ENCODE measurements around the gene SDHAF1.
"Not testable (repeated sequence)": the region's sequence is repeated elsewhere in the genome, so short reads cannot be mapped to it uniquely, and the experiment has no call there.

Gene SDHAF1

GRCh38 chr19:36032251-36033104 lies 37.5 kb downstream of the SDHAF1 start, which contains the start of gene CLIP3:
CLIP3 (minus strand) TSS chr19:36032873; CDS start chr19:36032357, 516 bp downstream.
- Mint-ChIP-seq H3K9me3 (no peaks in the 10 kb centered on the region), H3K27me3 (no peaks in the 10 kb centered on the region), H3K27ac (ENCODE audit: low read depth) (peak within 1 kb of the TSS; percentile 72), H3K4me3 (peak within 1 kb of the TSS; percentile 5), H3K4me1 (peaks cover 29% of the 10 kb centered on the region), H3K36me3 (ENCODE audit: insufficient read depth) (peaks cover 2% of the 10 kb centered on the region)
- DNase-seq (ENCODE audit: low spot score in 2 of 2) (no peak), ATAC-seq (replicated peaks; ENCODE audit: extremely low read depth, poor library complexity, severe bottlenecking) (no peak)

- no peaks in the 10 kb centered on the region for H3K9me3 Mint-ChIP-seq
- H3K27me3 Mint-ChIP-seq, result no peaks in the 10 kb centered on the region
- no peak overlapping the region for H3K4me3 Mint-ChIP-seq
- peaks cover 4% of the 10 kb centered on the region for H3K36me3 Mint-ChIP-seq (ENCODE audit: insufficient read depth)
- DNase-seq (ENCODE audit: low spot score in 2 of 2) (no peak), ATAC-seq (replicated peaks; ENCODE audit: extremely low read depth, poor library complexity, severe bottlenecking) (no peak)
- peaks cover 15% of the 10 kb centered on the region for H3K4me1 Mint-ChIP-seq
- no peak overlapping the region for H3K27ac Mint-ChIP-seq (ENCODE audit: low read depth)
Observed at GRCh38 chr19:36040495-36040894, 45.5 kb downstream of the SDHAF1 start.

DNA sequence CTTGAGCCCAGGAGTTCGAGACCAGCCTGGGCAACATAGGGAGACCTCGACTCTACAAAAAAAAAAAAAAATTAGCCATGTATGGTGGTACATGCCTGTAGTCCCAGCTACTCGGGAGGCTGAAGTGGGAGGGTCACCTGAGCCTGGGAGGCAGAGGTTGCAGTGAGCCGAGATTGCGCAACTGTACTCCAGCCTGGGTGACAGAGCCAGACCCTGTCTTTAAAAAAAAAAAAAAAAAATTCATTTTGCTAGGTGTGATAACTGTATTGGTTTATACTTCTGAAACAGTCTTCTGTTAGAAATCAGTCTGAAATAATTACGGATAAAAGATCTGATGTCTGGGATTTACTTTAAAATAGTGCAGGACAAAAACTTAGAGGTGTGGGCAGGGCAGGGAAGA lies 46.1 kb downstream of the SDHAF1 start:
- not testable (repeated sequence) for H3K27me3 Mint-ChIP-seq; H3K4me3 Mint-ChIP-seq; H3K4me1 Mint-ChIP-seq; ATAC-seq (replicated peaks; ENCODE audit: extremely low read depth, poor library complexity, severe bottlenecking); H3K36me3 Mint-ChIP-seq (ENCODE audit: insufficient read depth); H3K9me3 Mint-ChIP-seq; H3K27ac Mint-ChIP-seq (ENCODE audit: low read depth); DNase-seq (ENCODE audit: low spot score in 2 of 2)

DNA sequence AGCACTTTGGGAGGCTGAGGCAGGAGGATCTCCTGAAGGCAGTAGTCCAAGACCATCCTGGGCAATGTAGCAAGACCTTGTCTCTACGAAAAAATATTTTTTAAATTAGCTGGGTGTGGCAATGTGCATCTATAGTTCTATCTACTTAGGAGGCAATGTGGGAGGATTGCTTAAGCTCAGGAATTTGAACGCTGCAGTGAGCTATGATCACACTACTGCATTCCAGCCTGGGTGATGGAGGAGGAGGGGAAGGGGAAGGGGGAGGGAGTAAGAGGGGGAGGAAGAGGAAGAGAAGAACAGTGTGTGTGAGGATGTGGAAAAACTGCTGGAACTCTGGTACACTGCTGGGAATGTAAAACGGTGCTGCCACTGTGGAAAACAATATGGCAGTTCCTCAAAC lies 46.8 kb downstream of the SDHAF1 start:
- H3K27ac Mint-ChIP-seq (ENCODE audit: low read depth), result no peak overlapping the region
- peaks cover 4% of the 10 kb centered on the region for H3K36me3 Mint-ChIP-seq (ENCODE audit: insufficient read depth)
- no peaks in the 10 kb centered on the region for H3K9me3 Mint-ChIP-seq
- no peak for DNase-seq (ENCODE audit: low spot score in 2 of 2)
- peaks cover 7% of the 10 kb centered on the region for H3K4me1 Mint-ChIP-seq
- H3K27me3 Mint-ChIP-seq, result no peaks in the 10 kb centered on the region
- H3K4me3 Mint-ChIP-seq, result no peak overlapping the region
- no peak for ATAC-seq (replicated peaks; ENCODE audit: extremely low read depth, poor library complexity, severe bottlenecking)

DNA sequence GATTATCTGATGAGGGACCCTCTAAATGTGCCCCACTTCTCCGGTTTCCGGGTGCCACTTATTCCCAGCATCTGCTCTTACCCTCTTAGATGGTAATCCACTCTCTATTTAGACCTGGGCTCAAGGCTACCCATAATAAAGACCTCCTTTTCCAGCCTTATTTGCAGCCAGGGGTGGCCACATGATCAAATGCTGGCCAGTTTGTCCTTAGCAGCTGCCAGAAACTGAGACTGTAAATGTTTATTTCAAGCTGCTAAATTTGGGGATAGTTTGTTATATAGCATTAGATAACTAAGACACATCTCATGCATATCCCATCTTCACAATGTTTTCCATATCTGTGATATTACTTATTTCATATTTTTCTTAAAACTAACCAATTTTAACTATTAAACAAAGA lies 49.0 kb downstream of the SDHAF1 start:
- no peaks in the 10 kb centered on the region for H3K9me3 Mint-ChIP-seq
- H3K4me3 Mint-ChIP-seq, result no peak overlapping the region
- peaks cover 3% of the 10 kb centered on the region for H3K36me3 Mint-ChIP-seq (ENCODE audit: insufficient read depth)
- DNase-seq (ENCODE audit: low spot score in 2 of 2), result no peak
- no peaks in the 10 kb centered on the region for H3K27me3 Mint-ChIP-seq
- H3K27ac Mint-ChIP-seq (ENCODE audit: low read depth), result no peak overlapping the region
- H3K4me1 Mint-ChIP-seq, result no peaks in the 10 kb centered on the region
- ATAC-seq (replicated peaks; ENCODE audit: extremely low read depth, poor library complexity, severe bottlenecking), result no peak
